ENCODE results near the gene PPCDC.

Gene PPCDC

GRCh38 chr15:74983725-74984231 lies 39.6 kb upstream of the PPCDC start:
- no peak for DNase-seq (ENCODE audit: low read depth)
- TF ChIP-seq CTCF (IDR thresholded peaks at IDR 0.05; ENCODE audit: low read depth, low read length, missing control alignments): no peak
- no peak overlapping the region for H3K4me3 ChIP-seq (ENCODE audit: low read depth, low read length)
- in situ Hi-C loops (cut with HindIII; ENCODE audit: low sequenced_read_pairs): no loop called here

GRCh38 chr15:74988007-74988800 lies 35.2 kb upstream of the PPCDC start:
- no peak overlapping the region for H3K4me3 ChIP-seq (ENCODE audit: low read depth, low read length)
- DNase-seq (ENCODE audit: low read depth): no peak
- TF ChIP-seq CTCF (IDR thresholded peaks at IDR 0.05; ENCODE audit: low read depth, low read length, missing control alignments): peak; percentile 37
- in situ Hi-C loops (cut with HindIII; ENCODE audit: low sequenced_read_pairs): no loop called here

GRCh38 chr15:74989527-74989926 lies 33.9 kb upstream of the PPCDC start:
- H3K4me3 ChIP-seq (ENCODE audit: low read depth, low read length): no peak overlapping the region
- TF ChIP-seq CTCF (IDR thresholded peaks at IDR 0.05; ENCODE audit: low read depth, low read length, missing control alignments): no peak
- in situ Hi-C loops (cut with HindIII; ENCODE audit: low sequenced_read_pairs): no loop called here
- no peak for DNase-seq (ENCODE audit: low read depth)

- no peak for DNase-seq (ENCODE audit: low read depth)
- in situ Hi-C loops (cut with HindIII; ENCODE audit: low sequenced_read_pairs): no loop called here
- no peak overlapping the region for H3K4me3 ChIP-seq (ENCODE audit: low read depth, low read length)
- TF ChIP-seq CTCF (IDR thresholded peaks at IDR 0.05; ENCODE audit: low read depth, low read length, missing control alignments): no peak
These were observed 30.8 kb upstream of the PPCDC start for GRCh38 chr15:74992619-74993018.

GRCh38 chr15:74994236-74994635 lies 29.2 kb upstream of the PPCDC start:
- in situ Hi-C loops (cut with HindIII; ENCODE audit: low sequenced_read_pairs): no loop called here

GRCh38 chr15:74994685-74995084 lies 28.7 kb upstream of the PPCDC start:
- no peak overlapping the region for H3K4me3 ChIP-seq (ENCODE audit: low read depth, low read length)
- in situ Hi-C loops (cut with HindIII; ENCODE audit: low sequenced_read_pairs): no loop called here
- TF ChIP-seq CTCF (IDR thresholded peaks at IDR 0.05; ENCODE audit: low read depth, low read length, missing control alignments): no peak
- DNase-seq (ENCODE audit: low read depth): no peak

More at GRCh38 chr15:74994236-74994635, 29.2 kb upstream of the PPCDC start:
- DNase-seq (ENCODE audit: low read depth): no peak
- H3K4me3 ChIP-seq (ENCODE audit: low read depth, low read length): no peak overlapping the region
- TF ChIP-seq CTCF (IDR thresholded peaks at IDR 0.05; ENCODE audit: low read depth, low read length, missing control alignments): no peak

All from astrocyte of the cerebellum (primary cell).